GM19240 (cell line): ENCODE data around the gene PDXP.
A peak's percentile ranks its signal among the peaks of the same experiment; 100 is the strongest.
"Not testable (repeated sequence)": the region's sequence is repeated elsewhere in the genome, so short reads cannot be mapped to it uniquely, and the experiment has no call there.

Source experiments
- DNase-seq: peaks from one replicate; pipeline ENCODE4 v3.0.0; 2011; ENCODE audit warnings: low spot score; ENCODE audit not compliant: insufficient read length

PDXP gene

DNA sequence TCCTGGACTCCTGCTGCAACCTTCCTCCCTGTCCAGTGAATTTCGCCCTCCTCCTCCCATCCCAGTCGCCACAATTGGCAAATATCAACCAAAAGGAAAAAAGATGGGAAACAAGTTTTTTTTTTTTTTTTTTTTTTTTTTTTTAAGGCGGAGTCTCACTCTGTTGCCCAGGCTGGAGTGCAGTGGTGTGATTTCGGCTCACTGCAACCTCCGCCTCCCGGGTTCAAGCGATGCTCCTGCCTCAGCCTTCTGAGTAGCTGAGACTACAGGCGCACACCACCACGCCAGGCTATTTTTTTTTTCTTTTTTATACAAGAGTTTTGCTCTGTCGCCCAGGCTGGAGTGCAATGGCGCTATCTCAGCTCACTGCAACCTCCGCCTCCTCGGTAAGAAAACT lies 37.7 kb downstream of the PDXP start:
- not testable (repeated sequence) for DNase-seq

DNA sequence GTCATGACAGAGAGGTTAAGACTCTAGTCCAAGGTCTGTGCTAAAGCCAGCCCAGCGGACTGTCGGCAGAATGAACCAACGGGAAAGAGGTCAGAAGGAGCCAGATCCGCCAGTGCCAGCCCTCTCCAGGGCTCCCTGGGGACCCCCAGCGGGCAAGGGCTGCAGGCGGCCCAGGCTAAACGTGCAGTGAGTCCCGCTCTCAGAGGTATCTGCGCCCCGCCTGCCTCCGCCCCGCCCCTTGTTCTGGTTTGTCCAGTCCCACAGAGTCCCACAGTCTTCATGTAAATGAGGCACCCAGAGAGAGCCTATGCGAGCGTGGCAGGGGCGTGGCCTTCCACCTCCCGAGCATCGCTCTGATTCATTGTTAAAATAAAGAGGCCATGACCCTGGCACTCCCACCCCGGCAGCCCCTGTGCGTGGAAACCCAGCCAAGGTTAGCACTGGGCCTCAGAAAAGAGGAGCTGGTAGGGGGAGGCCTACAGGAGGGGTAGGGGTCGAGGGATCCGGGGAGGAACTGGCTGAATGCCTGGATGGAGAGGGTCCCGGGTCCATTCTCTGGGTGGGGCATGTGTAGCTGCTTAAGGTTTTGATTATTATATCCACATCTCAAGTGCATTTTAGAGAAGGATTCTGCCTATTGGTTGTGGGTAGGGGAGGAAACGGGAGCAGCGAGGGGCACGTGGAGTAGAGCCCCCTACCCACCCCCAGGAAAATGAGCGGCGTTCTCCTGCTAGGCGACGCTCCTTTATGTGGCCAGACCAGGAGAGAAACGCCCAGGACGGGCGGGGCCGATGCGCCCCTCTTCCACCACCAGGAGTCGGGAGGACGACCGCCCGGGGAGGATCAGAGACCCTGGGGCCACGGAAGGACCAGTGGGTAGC lies 38.4 kb downstream of the PDXP start, which contains the start of gene TRIOBP:
TRIOBP (plus strand) TSS at position 392 of the 881 bp plus-strand sequence. CDS start 4,318 bp downstream, outside the sequence.
- DNase-seq = peak; percentile 78

DNA sequence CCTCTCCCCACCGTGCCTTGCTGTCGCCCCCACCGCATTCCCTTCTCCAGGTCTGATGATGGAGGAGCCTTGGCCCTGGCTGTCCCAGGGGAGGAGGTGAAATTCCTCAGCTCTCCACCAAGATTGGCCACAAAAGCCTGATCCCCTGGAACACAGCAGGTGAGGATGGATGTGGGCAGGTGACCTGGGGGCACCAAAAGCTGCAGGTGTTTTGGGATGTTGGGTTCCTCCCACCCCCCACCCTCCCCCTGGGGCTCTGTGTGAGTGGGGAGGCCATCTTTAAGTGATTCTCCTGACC lies 39.0 kb downstream of the PDXP start:
- DNase-seq = no peak

DNA sequence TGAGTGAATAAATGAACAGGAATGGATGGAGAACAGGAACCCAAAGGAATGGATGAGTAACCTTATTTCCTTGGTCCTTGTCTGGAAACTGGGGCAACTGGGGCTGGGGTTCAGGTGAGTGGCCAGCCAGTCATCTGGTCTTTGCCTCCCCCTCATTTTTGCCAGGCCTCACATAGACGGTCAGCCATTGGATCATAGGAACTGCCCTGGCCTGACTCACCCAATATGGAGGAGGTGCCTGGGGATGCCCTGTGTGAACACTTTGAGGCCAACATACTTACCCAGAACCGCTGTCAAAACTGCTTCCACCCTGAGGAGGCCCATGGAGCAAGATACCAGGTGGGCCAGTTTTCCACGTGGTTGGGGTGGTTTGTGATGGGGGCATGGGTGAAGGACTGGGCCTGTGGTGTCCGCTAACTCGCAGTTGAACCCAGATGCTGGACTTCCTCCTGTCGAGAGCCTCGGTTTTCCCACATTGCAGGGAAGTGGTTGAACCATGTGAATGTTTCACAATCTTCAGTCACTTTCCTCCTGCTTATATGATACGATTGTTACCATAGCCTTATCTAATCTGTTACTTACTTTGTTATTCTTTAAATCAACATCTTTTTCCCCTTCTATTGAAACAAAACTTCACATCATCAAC lies 42.7 kb downstream of the PDXP start:
- DNase-seq = no peak

DNA sequence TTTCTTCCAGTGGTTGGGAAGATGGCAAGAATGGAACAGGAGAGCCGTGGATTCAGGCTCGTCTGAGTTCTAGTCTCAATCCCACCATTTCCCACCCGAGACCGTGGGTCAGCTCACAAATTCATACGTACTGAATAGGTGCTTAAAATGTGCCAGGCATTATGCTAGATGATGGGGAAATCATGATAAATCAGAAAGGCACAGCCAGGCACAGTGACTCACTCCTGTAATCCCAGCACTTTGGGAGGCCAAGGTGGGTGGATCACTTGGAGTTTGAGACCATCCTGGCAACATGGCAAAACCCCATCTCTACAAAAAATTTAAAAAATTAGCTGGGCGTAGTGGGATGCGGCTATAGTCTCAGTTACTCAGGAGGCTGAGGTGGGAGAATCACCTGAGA lies 45.4 kb downstream of the PDXP start:
- DNase-seq = no peak

DNA sequence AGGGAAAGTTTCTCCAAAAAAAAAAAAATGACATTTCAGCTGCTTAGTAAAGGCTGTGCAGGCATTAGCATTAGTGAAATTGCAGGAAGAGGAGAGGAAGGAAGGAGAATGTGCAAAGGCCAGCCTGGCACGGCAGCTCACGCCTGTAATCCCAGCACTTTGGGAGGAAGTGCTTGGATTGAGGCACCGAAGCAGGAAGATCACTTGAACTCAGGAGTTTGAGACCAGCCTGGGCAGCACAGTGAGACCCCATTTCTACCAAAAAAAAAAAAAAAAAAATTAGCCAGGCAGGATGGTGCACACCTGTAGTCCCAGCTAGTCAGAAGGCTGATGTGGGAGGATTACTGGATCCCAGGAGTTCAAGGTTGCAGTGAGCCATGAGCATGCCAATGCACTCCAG lies 46.1 kb downstream of the PDXP start:
- no peak for DNase-seq

DNA sequence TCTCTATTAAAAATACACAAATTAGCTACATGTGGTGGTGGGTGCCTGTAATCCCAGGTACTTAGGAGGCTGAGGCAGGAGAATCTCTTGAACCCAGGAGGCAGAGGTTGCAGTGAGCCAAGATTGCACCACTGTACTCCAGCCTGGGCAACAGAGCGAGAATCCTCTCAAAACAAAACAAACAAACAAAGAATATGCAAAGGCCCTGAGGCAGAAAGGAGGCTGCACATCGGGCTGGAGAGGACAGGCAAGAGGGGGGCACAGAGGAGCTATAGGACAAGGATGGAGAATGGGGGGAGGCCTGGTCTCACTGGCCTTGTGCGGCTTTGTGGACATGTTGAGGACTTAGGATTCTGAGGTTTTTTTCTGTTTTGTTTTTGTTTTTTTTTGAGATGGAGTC lies 46.7 kb downstream of the PDXP start:
- DNase-seq = no peak

DNA sequence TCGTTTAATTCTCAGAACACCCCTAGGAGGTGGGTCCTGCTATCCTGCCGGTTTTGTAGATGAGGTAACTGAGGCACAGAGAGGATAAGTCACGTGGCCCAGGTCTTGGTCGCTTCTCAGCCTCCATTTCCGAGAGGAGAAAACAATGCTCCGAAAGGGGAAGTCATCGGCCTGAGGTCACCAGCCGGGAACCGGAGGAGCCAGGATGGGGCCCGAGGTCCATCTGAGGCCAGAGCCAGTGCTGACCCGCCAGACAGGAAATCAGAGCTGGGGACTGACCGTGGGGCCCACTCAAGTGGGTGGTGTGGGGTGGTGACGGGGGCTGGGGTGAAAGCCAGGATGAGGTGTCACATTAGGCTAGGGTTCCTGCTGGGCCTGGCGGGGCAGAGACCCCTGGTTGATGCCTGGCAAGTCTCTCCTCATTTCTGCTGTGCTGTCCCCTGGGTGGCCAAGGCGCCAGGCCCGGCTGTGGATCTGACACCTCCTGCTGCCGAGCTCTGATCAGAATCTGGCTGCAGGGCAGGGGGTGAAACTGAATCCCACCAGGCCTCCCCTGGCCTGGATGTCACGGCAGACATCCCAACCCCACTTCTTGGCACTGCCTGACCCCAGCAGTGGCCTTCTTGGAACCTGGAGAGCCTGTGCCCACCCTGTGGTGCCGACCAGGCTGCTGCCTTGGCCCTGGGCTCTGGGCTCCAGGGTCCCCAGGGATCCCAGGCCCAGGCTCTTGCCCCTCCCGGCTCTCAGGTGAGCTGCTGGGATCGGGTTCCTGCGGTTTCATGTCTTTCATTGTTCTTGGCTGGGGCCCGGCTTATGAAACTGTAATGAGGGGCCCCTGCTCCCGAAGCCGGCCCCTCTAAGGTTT lies 50.3 kb downstream of the PDXP start:
- no peak for DNase-seq

DNA sequence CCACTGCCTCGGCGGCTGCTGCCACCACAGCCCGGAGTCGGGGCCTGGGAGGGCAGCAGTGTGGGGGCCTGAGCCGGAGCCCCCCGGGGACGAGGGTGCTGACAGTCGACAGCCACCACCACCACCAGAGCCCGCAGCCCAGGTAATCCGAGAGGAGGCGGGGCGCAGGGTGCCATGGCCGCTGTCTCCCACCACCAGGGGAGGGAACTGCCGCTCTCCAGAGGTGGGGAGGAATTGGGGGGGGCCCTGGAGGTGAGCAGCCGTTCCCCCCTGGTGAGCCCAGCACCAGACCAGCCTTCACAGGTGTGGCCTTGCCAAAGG lies 50.9 kb downstream of the PDXP start:
- no peak for DNase-seq

DNA sequence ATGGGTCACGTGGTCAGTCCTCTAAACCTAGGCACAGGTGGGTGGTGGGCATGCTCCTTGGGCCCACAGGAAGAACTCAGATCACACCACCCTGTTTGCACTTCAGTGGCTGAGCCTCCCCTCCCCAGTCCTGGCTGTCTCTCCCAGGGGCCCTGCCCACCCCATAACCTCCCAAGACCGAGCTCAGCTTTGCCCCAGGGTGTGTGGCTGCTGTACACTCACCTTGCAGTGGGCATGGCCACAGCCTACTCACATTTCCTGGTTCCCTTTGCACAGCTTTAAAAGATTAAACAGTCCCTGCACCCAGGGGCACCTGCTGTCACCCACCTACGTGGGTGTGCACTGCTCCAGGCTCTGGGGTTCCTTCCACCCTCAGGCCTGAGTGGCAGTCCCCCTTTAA lies 52.2 kb downstream of the PDXP start:
- no peak for DNase-seq

DNA sequence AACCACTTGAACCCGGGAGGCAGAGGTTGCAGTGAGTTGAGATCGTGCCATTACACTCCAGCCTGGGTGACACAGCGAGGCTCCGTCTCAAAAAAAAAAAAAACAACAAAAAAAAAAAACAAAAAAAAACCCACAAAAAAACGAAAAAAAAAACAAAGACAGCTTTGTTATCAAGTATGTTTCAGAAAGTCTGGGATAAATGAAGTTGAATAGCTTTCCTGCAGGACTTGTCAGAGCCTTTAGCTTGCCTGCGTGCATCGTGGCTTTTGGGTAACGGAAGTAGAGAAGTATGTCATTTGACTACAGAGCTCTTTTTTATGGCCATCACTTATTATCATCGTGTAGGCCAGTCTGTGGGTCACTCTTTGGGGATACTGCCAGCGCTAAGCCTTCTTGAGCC lies 53.0 kb downstream of the PDXP start:
- DNase-seq = no peak

DNA sequence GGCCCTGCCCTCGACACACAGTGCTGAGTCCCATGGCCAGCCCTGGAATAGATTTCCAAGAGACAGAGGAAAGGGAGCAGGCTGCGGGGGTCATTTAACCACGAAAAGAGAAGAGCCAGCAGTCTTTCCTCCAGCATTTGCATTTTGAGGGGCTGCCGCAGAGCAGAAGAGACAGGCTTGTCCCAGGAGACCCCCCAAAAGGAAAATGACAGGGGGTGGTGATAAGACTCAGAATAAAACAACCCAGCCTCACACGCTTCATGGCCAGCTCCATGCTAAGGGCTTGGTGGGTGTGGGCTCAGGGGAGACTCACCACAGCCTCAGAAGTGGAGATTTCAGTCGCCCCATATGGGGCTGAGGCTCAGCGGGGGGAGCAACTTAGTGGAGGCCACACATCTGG lies 55.2 kb downstream of the PDXP start:
- DNase-seq = no peak

DNA sequence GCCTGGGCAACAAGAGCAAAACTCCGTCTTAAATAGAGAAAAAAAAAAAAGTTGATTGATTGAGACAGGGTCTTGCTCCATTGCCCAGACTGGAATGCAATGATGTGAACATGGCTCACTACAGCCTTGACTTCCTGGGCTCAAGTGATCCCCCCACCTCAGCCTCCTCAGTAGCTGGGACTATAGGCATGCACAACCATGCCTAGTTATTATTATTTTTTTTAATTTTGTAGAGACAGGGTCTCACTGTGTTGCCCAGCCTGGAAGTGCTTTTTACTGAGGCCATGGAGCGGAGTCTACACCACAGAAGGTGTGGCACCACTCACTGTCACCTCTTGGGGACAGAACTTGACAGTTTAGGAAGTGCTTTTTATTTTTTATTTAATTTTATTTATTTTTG lies 56.1 kb downstream of the PDXP start:
- no peak for DNase-seq

DNA sequence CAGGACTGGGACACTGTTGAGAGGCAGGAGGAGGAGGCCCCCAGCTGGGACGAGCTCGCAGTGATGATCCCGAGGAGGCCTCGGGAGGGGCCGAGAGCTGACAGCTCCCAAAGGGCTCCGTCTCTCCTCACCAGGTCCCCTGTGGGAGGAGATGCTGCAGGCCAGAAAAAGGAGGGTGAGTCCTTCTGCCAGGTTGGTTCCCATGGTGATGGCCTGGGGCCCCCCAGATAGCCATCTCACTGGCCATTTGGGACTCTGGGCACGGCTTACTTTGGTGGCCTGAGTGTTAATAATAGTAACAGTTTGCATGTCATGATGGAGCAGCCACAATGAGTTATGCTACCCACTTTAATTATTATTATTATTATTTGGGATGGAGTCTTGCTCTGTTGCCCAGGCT lies 57.2 kb downstream of the PDXP start:
- no peak for DNase-seq
